Endothelial cell of umbilical vein (primary cell): ENCODE measurements around the gene AQP10. TPM values are rescaled to one million over a fixed set of nuclear protein-coding genes. Genes with fewer than 3 reads are reported as not detected.
A peak's percentile ranks its signal among the peaks of the same experiment; 100 is the strongest.

Experiments
- BruUV-seq: library from RNA; stranded (reverse); fragments of 400-500 nt; replicated peaks from 2 replicates; lab custom pipeline; 2021; lab: Mats Ljungman, UMichigan
- CTCF ChIA-PET: fragments of 300-600, 350-600 bp; sonication (Branson Sonifier 250); formaldehyde crosslinking; loops from one replicate; lab custom pipeline; 2021; ENCODE audit warnings: antibody characterized with exemption, inconsistent platforms; lab: Charles Lee
- POLR2A ChIA-PET: fragments of 300-600, 350-600 bp; sonication (Branson Sonifier 250); formaldehyde crosslinking; loops from one replicate; lab custom pipeline; 2021; ENCODE audit warnings: antibody characterized with exemption, inconsistent platforms; lab: Charles Lee
- DNase-seq: peaks from one replicate; pipeline ENCODE4 v3.0.0-alpha.2; 2011; ENCODE audit warnings: low read depth, low spot score
- FAIRE-seq: peaks from 2 replicates; lab custom pipeline; 2011; peaks lifted over from hg19 to GRCh38; lab: Jason Lieb, UNC
- H2AFZ ChIP-seq: 2 replicates; pipeline ENCODE4 v1.6.0; 2012; ENCODE audit warnings: low read depth, low read length, control low read depth, inconsistent platforms
- H3K27ac ChIP-seq: 2 replicates; pipeline ENCODE4 v1.5.1; 2011; ENCODE audit warnings: low read depth, mild to moderate bottlenecking, control low read depth, low read length, moderate library complexity; ENCODE audit not compliant: insufficient read depth
- H3K27me3 ChIP-seq, 2 experiments: 2 replicates each; pipeline versions ENCODE4 v1.6.0 to v1.6.1; 2011; ENCODE audit warnings: low read length in 2 of 2, mixed read lengths in 1 of 2; ENCODE audit not compliant: control insufficient read depth in 2 of 2, insufficient read depth in 2 of 2
- H3K36me3 ChIP-seq, 2 experiments: 2 replicates in 1 of 2; 3 replicates in 1 of 2; pipeline ENCODE4 v1.5.1; 2011; ENCODE audit warnings: low read length in 2 of 2, mild to moderate bottlenecking in 1 of 2, moderate library complexity in 1 of 2; ENCODE audit not compliant: control insufficient read depth in 2 of 2, insufficient read depth in 2 of 2; ENCODE audit errors: extremely low read depth in 1 of 2
- H3K4me1 ChIP-seq: 3 replicates; pipeline ENCODE4 v1.5.1; 2011; ENCODE audit warnings: mild to moderate bottlenecking, low read length; ENCODE audit not compliant: control insufficient read depth, insufficient read depth; ENCODE audit errors: extremely low read depth
- H3K4me2 ChIP-seq: 2 replicates; pipeline ENCODE4 v1.6.1; 2011; ENCODE audit warnings: low read length, control low read depth, mixed read lengths; ENCODE audit not compliant: insufficient read depth
- H3K4me3 ChIP-seq, 3 experiments: fragments of 200-600 bp in 1 of 3; sonication (generic), shearing (Covaris generic) in 1 of 3; replicated peaks in 1 of 3; 2 replicates each; pipeline ENCODE4 v1.5.1; 2011 to 2016; ENCODE audit warnings: control low read depth in 3 of 3, low read length in 3 of 3, mild to moderate bottlenecking in 2 of 3, inconsistent platforms in 1 of 3, low read depth in 1 of 3, moderate library complexity in 1 of 3; ENCODE audit not compliant: insufficient read depth in 1 of 3
- H3K79me2 ChIP-seq: 2 replicates; pipeline ENCODE4 v1.6.0; 2012; ENCODE audit warnings: low read length, inconsistent platforms; ENCODE audit not compliant: control insufficient read depth, insufficient read depth
- H3K9ac ChIP-seq: replicated peaks from 2 replicates; pipeline ENCODE3; 2011; ENCODE audit warnings: low read length, control low read depth; ENCODE audit not compliant: insufficient read depth; ENCODE audit errors: extremely low read depth
- H3K9me1 ChIP-seq: replicated peaks from 3 replicates; pipeline ENCODE4 v1.6.0; 2011; ENCODE audit warnings: mild to moderate bottlenecking, low read length; ENCODE audit not compliant: control insufficient read depth, insufficient read depth; ENCODE audit errors: extremely low read depth
- H3K9me3 ChIP-seq: replicated peaks from 2 replicates; pipeline ENCODE4 v1.5.1; 2012; ENCODE audit warnings: low read length, inconsistent platforms; ENCODE audit not compliant: control insufficient read depth, insufficient read depth
- H4K20me1 ChIP-seq: replicated peaks from 2 replicates; pipeline ENCODE3; 2011; ENCODE audit warnings: mild to moderate bottlenecking, low read length; ENCODE audit not compliant: control insufficient read depth, insufficient read depth; ENCODE audit errors: extremely low read depth
- EZH2 ChIP-seq: IDR thresholded peaks from 2 replicates; pipeline ENCODE4 v1.6.1; 2012; ENCODE audit warnings: borderline replicate concordance, low read depth, mild to moderate bottlenecking, moderate library complexity, low read length, inconsistent platforms; ENCODE audit not compliant: severe bottlenecking
- FOS ChIP-seq: IDR thresholded peaks from 2 replicates; pipeline ENCODE4 v1.6.1; 2011; ENCODE audit warnings: mild to moderate bottlenecking, low read length, moderate library complexity, borderline replicate concordance; ENCODE audit not compliant: insufficient read depth
- GATA2 ChIP-seq: IDR thresholded peaks from 2 replicates; pipeline ENCODE4 v1.7.0; 2011; ENCODE audit warnings: low read depth, mild to moderate bottlenecking, moderate library complexity, mixed read lengths, low read length; ENCODE audit not compliant: insufficient read length, insufficient read depth
- JUN ChIP-seq: IDR thresholded peaks from 2 replicates; pipeline ENCODE4 v1.6.1; 2011; ENCODE audit warnings: borderline replicate concordance, low read depth; ENCODE audit not compliant: insufficient read length, insufficient read depth
- MYC ChIP-seq: IDR thresholded peaks from one replicate; pipeline ENCODE4 v1.6.1; 2011; ENCODE audit warnings: mild to moderate bottlenecking, low read depth, low read length
- POLR2A ChIP-seq: IDR thresholded peaks from 2 replicates; pipeline ENCODE4 v1.6.1; 2012; ENCODE audit warnings: low read depth, mild to moderate bottlenecking, control low read depth, low read length
- POLR2AphosphoS5 ChIP-seq: IDR thresholded peaks from 2 replicates; pipeline ENCODE4 v1.6.1; 2012; ENCODE audit warnings: low read depth, mild to moderate bottlenecking, control low read depth, low read length, moderate library complexity; ENCODE audit not compliant: insufficient read depth
- dilution Hi-C: fragments of 300-500 bp; cut with MboI; formaldehyde crosslinking; loops from one replicate; pipeline ENCODE4 v1.15.0; 2019; ENCODE audit warnings: low sequenced_read_pairs; ENCODE audit not compliant: extremely low pct_ligation_motif_present
- intact Hi-C: fragments of 100-400 bp; cut with micrococcal nuclease; formaldehyde crosslinking; loops from one replicate; pipeline ENCODE4 v1.10.0; 2022
- polyA plus RNA-seq, 4 experiments: library from polyadenylated mRNA; depleted of rRNA in 3 of 4; stranded (reverse) in 3 of 4; unstranded in 1 of 4; fragments of >200 nt; gene quantifications; 2 replicates each; pipeline versions ENCODE4 v1.2.1 to v1.2.3, GENCODE V29; 2011 to 2012; ENCODE audit warnings: missing spikeins in 1 of 4
- total RNA-seq: library from RNA; stranded (reverse); gene quantifications from 2 replicates; pipeline ENCODE4 v1.2.3, GENCODE V29; 2021
- TF ChIP-seq, protein P1 (sequence below), 2 donors: IDR thresholded peaks; 1 replicate in 1 of 2; 2 replicates in 1 of 2; pipeline ENCODE4 v1.5.1; 2011; ENCODE audit warnings: low read length in 2 of 2, mild to moderate bottlenecking in 2 of 2, moderate library complexity in 2 of 2, control low read depth in 1 of 2, inconsistent platforms in 1 of 2, low read depth in 1 of 2; ENCODE audit not compliant: insufficient read depth in 1 of 2; ENCODE audit errors: extremely low read depth in 1 of 2
- TF ChIP-seq, protein P2 (sequence below): IDR thresholded peaks from 2 replicates; pipeline ENCODE4 v1.6.1; 2011; ENCODE audit not compliant: insufficient read depth, insufficient read length

The AQP10 gene
- total and polyA plus RNA-seq, 2 donors (not counting 3 experiments of a cell fraction or from before 2014, with no cell fraction given) = not detected

DNA sequence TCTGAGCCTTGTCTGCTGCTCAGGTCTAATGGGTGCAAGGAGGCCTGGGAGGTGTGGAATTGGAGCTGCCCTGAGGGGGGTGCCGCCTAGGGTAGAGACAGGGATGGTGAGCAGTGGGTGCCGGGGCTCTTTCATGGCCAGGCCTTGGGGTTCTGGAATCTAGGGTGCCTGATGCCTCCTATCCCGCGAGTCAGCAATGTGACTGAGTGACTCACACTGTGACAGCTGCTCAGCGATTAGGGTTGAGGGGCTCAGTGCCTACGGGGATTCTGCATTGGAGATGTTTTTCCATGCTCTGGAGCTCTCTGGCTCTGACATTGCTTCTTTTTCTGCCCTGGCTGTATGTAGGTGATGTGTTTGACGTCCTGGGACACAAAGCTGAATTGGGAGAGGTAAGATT is 21.2 kb downstream of the AQP10 start:
- DNase-seq = no peak
- no peak overlapping the region for H3K4me3 ChIP-seq
- CTCF ChIA-PET = no interaction called here
- H3K27ac ChIP-seq = no peak overlapping the region
- no peaks in the 10 kb centered on the region for H4K20me1 ChIP-seq
- no peaks in the 10 kb centered on the region for H3K27me3 ChIP-seq
- FAIRE-seq = no peak
- no peaks in the 10 kb centered on the region for H3K9me1 ChIP-seq
- dilution Hi-C loops (no loop called here), intact Hi-C loops (no loop called here)
- no peaks in the 10 kb centered on the region for H3K9me3 ChIP-seq
- H3K79me2 ChIP-seq = no peaks in the 10 kb centered on the region
- H3K9ac ChIP-seq = no peak overlapping the region
- no TSS peak for BruUV-seq
- H3K36me3 ChIP-seq = peaks cover 16 to 70% of the 10 kb centered on the region in 2 experiments
- TF ChIP-seq POLR2A = no peak
- no peak for TF ChIP-seq JUN
- TF ChIP-seq, protein P1, sequence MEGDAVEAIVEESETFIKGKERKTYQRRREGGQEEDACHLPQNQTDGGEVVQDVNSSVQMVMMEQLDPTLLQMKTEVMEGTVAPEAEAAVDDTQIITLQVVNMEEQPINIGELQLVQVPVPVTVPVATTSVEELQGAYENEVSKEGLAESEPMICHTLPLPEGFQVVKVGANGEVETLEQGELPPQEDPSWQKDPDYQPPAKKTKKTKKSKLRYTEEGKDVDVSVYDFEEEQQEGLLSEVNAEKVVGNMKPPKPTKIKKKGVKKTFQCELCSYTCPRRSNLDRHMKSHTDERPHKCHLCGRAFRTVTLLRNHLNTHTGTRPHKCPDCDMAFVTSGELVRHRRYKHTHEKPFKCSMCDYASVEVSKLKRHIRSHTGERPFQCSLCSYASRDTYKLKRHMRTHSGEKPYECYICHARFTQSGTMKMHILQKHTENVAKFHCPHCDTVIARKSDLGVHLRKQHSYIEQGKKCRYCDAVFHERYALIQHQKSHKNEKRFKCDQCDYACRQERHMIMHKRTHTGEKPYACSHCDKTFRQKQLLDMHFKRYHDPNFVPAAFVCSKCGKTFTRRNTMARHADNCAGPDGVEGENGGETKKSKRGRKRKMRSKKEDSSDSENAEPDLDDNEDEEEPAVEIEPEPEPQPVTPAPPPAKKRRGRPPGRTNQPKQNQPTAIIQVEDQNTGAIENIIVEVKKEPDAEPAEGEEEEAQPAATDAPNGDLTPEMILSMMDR (IDR thresholded peaks at IDR 0.05; ENCODE audit: extremely low read depth in 1 of 2, insufficient read depth in 1 of 2, low read depth in 1 of 2, low read length in 2 of 2) = no peak
- no peak for TF ChIP-seq POLR2AphosphoS5
- no peak for TF ChIP-seq EZH2
- no peak overlapping the region for H3K4me2 ChIP-seq
- POLR2A ChIA-PET = no interaction called here
- H2AFZ ChIP-seq = no peak overlapping the region
- H3K4me1 ChIP-seq = peaks cover 3% of the 10 kb centered on the region

DNA sequence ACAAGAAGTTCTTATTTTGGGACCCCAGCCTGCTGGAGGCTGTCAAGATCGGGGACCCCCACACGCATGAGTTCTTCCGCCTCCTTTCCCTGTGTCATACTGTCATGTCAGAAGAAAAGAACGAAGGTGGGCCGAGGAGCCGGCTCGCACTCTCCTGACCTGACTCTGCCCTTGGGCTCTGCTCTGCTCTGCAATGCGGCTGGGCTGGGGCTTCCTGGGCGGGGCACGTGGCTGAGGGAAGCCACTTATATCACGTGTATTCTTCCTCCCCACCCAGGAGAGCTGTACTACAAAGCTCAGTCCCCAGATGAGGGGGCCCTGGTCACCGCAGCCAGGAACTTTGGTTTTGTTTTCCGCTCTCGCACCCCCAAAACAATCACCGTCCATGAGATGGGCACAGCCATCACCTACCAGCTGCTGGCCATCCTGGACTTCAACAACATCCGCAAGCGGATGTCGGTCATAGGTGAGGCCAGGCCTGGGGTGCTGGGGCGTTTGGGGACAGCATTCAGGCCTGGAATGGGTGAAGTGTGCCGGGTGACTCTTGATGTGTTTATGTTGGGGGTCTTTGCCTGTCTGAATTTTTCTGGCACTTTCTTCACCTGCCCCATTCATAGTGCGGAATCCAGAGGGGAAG is 22.1 kb downstream of the AQP10 start:
- Histone ChIP-seq H3K4me3 (no peak overlapping the region), H3K79me2 (no peaks in the 10 kb centered on the region), H2AFZ (no peak overlapping the region), H3K9me3 (no peaks in the 10 kb centered on the region), H4K20me1 (no peaks in the 10 kb centered on the region), H3K36me3 (peaks cover 16 to 66% of the 10 kb centered on the region in 2 experiments), H3K4me1 (peaks cover 6% of the 10 kb centered on the region), H3K4me2 (no peak overlapping the region), H3K9ac (no peak overlapping the region), H3K9me1 (no peaks in the 10 kb centered on the region), H3K27me3 (no peaks in the 10 kb centered on the region), H3K27ac (no peak overlapping the region)
- BruUV-seq = TSS peak; percentile 34
- TF ChIP-seq, protein P2, sequence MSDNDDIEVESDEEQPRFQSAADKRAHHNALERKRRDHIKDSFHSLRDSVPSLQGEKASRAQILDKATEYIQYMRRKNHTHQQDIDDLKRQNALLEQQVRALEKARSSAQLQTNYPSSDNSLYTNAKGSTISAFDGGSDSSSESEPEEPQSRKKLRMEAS = no peak
- no peak for TF ChIP-seq POLR2A
- no peak for TF ChIP-seq POLR2AphosphoS5
- TF ChIP-seq EZH2 = no peak
- no peak for TF ChIP-seq JUN
- no peak for TF ChIP-seq FOS
- TF ChIP-seq GATA2 = no peak
- no peak for TF ChIP-seq MYC
- TF ChIP-seq, protein P1 (IDR thresholded peaks at IDR 0.05; ENCODE audit: extremely low read depth in 1 of 2, insufficient read depth in 1 of 2, low read depth in 1 of 2, low read length in 2 of 2) = no peak
- FAIRE-seq = no peak
- no peak for DNase-seq
- dilution Hi-C loops = no loop called here
- intact Hi-C loops = no loop called here
- POLR2A ChIA-PET = no interaction called here
- CTCF ChIA-PET = interaction anchor here (6.4 kb wide), 1 partner anchor 7 kb away, joined by 67 read pairs; no protein-coding TSS in a partner anchor
